A172 (cell line): ENCODE results near the gene NUDT19. TPM values are rescaled to one million over a fixed set of nuclear protein-coding genes. Genes with fewer than 3 reads are reported as not detected.
"Not testable (repeated sequence)": the region's sequence is repeated elsewhere in the genome, so short reads cannot be mapped to it uniquely, and the experiment has no call there.

Experiments used
- DNase-seq: peaks from one replicate; pipeline ENCODE4 v3.0.0-alpha.2; 2015; ENCODE audit warnings: low spot score
- total RNA-seq: library from RNA; depleted of rRNA; stranded (reverse); fragments of >200 nt; shearing (Covaris generic); gene quantifications from 2 replicates; pipeline ENCODE4 v1.2.3, GENCODE V29; 2014; rRNA removed

NUDT19 gene
- 27.7 and 28.8 TPM in 2 replicates for total RNA-seq

DNA sequence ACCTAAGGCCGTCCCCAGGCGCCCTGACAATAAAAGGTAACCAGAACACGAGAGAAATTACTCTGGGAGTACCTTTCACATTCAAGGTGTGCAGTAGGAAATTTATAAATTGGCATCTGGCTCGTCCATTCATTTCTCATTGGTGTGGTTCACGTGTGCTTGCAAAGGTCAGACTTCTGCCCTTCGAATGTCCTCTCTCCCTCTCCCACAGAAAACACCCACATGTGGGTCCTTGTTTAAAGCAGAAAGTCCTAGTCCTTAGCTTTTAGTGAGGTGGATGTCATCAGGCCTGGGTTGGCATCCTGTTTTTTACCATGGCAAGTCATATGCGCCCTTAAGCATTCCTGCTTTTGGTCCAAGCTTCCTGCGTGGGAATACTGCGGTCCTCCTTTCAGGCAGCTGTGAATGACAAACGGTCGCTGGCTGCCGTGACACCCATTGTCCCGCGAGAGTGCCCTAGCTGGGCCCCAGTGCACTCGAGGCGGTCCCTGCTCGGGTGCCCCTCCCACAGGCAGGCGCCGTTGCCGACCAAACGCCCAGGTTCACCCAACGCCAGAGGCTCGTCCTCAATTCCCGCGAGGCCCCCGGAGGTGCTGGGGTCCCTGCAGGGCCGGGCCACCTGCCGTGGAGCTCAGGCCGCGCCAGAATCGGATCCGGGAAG is at the start of gene NUDT19:
Gene NUDT19, plus strand, starts transcription at position 531 of the 661 bp plus-strand sequence. CDS start 140 bp downstream, outside the sequence.
- DNase-seq: peak; percentile 87

DNA sequence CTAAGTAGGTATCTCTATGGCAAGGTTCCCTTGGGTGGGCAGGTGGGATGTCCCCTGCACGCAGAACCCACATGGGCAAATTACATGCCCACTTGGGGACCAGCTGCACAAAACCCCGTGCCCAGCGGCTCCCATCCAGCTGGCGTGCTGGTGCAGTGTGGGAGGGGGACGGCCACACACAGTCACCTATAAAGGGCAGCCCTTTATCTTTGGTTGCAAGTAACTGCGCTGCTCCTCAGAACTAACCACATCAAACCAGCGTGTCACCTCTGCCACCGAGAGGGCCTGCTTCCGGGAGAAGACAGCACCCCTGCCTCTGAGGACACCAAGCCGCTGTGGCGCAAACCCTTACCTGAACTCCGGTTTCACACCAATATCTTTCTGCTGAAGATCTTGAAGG is 48.9 kb upstream of the NUDT19 start:
- no peak for DNase-seq

GRCh38 chr19:32646556-32646955 is 45.1 kb upstream of the NUDT19 start:
- DNase-seq: no peak

- no peak for DNase-seq
These were observed 44.3 kb upstream of the NUDT19 start for GRCh38 chr19:32647361-32647760.

DNA sequence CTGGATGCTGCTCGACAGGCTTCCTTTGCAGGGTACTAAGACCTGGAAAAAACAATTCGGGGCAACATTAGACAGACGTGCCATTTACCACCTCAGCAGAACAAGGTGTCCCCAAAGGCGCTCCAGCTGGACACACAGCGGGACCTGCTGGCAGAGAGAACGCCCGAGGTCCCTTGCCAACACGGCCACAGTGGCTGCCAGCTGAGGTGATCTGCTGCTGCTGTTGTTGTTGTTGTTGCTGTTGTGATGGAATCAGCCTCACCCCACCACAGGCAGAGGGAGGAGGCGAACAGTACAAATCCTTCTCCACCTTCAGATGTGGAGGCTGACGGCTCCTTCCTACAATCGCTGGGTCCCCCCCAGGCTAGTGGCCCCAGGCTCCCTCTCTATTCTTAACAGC is 41.9 kb upstream of the NUDT19 start:
- no peak for DNase-seq

DNA sequence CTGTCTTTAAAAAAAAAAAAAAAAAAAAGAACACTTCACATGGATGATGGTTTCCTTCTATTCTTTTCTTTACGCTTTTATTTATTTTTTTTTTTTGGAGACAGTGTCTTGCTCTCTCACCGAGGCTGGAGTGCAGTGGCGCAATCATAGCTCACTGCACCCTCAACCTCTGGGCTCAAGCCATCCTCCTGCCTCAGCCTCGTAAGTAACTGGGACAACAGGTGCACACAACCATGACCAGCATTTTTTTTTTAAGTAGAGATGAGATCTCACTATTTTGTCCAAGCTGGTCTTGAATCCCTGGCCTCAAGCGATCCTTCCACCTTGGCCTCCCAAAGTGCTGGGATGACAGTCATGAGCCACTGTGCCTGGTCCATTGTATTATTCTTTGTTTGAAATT is 41.0 kb upstream of the NUDT19 start:
- no peak for DNase-seq

DNA sequence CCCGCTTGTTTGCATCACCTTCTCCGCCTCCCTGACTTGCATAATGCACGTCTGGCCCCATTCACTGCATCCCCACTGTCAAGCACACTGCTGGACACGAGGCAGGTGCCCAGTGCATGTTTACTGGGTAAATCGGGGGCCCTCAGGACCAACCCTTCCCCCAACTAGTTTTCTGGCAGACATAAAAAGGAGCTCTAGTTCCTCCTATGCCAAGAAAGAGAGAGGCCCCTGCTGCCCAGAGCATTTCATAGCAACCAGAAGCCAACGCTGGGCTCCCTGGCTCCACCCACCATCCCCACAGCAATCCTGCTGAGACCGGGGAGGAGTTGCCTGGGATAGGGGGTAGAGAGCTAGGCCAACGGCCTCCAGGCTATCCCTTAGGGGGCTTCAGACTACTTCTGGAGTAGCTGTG is 39.9 kb upstream of the NUDT19 start:
- DNase-seq: no peak

- not testable (repeated sequence) for DNase-seq
These were observed 39.3 kb upstream of the NUDT19 start for GRCh38 chr19:32652331-32652730.

GRCh38 chr19:32652894-32653598 is 38.6 kb upstream of the NUDT19 start:
- peak; percentile 10 for DNase-seq

DNA sequence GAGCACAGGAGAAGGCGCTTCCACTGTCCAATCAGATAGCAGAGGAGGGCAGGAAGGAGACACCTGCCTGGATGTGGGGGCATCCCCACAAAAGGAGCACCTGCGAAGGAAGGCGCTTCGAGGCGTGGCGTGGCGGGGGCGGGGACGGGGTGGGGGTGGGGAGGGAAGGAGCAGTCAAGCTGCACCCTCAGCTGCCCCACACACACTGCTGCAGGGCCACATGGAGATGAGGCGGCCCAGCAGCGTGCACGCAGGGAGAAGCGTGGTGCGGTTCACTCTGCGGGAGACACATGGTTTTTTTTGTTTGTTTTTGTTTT is 38.1 kb upstream of the NUDT19 start:
- no peak for DNase-seq

DNA sequence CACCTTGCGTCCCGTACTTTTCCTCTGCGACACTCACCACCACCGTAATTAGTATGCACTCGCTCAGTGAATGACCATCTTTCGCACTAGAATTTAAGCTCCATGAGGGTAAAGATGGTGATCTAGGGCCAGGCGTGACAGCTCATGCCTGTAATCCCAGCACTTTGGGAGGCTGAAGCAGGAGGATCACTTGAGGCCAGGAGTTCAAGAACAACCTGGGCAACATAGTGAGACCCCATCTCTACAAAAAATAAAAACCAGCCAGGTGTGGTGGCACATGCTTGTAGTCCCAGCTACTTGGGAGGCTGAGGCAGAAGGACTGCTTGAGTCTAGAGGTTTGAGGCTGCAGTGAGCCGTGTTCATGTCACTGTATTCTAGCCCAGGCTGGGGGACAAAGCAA is 35.2 kb upstream of the NUDT19 start:
- DNase-seq: not testable (repeated sequence)

DNA sequence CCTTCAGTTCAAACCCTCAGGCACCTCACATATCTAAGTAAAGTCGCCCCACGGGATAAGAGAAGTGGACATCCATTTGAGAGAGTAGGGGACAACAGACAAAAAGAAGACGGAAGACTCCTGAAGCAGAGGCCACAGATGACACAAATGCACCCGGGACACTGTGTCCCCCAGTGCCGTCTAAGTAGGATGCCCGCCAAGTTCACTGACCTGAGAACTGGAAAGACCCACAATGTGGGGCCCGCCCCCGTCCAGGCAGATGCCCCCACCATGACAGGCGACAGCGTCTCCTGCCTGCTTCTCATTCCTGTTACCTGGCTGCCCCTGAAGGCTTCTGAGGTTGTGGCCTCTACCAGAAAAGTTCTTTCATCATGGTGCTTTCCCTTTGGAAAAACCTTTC is 33.5 kb upstream of the NUDT19 start:
- no peak for DNase-seq

- no peak for DNase-seq
These were observed 33.1 kb upstream of the NUDT19 start for GRCh38 chr19:32658527-32658926.

DNA sequence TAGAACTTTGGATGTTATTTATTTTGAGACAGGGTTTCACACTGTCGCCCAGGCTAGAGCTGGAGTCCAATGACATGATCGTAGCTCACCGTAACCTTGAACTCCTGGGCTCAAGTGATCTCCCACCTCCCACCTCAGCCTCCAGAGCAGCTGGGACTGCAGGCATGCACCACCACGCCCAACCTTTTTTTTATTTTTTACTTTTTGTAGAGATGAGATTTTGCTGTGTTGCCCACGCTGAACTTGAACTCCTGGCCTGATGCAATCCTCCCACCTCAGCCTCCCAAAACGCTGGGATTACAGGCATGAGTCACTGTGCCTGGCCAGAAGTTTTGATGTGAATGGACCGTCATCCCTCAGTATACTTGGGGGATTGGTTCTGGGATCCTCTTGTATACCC is 30.3 kb upstream of the NUDT19 start:
- no peak for DNase-seq

GRCh38 chr19:32662186-32662585 is 29.4 kb upstream of the NUDT19 start:
- peak; percentile 14 for DNase-seq

DNA sequence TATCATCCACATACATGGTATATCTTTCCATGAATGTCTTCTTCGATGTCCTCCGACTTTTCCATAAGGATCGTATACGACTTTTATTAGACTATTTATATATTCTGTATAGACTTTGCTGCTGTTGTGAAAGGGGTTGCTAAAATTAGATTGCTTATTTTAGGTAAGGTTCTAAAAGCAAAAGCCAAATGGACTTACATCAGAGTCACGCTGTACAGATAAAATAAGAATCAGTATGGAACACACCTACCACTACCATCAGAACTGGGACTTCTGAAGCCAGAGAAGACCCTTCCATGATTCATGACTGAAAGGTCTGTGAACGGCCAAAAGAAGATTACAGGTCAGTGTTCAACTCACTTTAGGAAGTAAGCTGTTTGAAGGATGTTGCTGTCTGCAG is 25.5 kb upstream of the NUDT19 start:
- DNase-seq: no peak

DNA sequence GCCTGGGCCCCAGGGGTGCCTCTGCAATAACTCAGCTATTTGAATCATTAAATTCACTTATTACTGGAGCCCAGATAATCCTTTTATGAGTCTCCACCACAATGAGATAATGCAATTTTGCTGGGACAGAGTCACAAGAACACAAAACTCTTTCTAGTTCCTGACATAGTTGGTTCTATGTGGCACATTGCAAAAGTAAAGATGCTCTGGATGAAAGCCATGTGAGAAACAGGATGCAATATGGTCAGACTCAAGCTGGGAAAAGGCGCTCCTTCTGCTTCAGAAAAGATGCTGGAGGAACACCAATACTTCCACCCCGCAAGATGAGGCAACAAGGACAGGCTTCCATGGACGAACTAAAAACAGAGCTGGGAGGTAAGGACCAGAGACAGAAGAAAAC is 22.3 kb upstream of the NUDT19 start:
- DNase-seq: no peak

DNA sequence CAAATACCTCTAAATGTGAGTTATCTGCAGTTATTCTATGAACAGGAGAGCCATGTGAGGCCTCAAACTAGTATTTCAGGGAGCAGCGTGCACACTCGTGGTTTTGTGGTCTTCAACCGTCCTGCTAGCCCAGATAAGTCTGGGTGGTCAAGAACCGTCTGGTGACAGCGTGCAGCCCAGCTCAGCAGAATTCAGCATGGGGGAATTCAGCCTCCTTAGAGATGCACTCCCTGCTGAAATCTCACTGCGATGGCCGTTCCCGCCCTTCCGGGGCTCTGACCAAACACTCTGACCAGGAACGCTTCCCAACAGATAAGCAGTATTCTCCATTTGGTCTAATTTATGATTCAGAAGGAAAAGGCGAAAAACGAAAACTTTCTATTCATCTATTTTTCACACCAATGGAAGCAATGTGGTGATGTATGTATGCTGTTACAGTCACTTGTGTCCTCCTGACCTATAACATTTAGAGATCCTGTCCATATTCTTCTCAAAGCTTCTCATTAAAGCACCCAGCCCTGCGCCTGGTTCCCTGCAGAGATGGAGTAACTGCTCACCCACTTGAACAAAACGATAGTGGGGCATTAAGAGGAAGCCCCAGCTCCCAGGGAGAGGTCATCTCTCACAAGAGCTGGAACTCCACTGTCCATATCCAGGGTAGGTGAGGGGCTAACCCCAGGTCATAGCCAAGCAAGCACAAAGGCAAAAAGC is 19.6 kb upstream of the NUDT19 start:
- DNase-seq: no peak

DNA sequence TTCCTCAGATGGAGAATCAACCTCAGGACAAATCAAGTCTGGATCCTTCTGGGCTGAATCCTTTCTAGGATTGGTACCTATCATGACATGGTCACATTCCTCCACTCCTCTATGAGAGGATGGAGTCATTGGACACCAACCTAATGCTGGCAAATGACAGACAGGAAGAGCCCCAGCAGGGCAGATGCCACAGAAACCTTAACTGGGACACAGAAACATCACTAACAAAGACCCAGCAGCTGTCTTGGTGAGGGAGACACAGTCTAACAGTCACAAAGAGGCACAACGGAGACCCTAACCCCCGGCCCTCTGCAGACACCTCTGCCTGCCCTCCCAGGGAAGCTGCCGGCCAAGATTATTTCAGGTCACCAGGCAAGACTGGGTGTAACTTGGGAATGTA is 18.8 kb upstream of the NUDT19 start:
- DNase-seq: no peak

GRCh38 chr19:32673573-32673972 is 18.0 kb upstream of the NUDT19 start:
- DNase-seq: no peak

DNA sequence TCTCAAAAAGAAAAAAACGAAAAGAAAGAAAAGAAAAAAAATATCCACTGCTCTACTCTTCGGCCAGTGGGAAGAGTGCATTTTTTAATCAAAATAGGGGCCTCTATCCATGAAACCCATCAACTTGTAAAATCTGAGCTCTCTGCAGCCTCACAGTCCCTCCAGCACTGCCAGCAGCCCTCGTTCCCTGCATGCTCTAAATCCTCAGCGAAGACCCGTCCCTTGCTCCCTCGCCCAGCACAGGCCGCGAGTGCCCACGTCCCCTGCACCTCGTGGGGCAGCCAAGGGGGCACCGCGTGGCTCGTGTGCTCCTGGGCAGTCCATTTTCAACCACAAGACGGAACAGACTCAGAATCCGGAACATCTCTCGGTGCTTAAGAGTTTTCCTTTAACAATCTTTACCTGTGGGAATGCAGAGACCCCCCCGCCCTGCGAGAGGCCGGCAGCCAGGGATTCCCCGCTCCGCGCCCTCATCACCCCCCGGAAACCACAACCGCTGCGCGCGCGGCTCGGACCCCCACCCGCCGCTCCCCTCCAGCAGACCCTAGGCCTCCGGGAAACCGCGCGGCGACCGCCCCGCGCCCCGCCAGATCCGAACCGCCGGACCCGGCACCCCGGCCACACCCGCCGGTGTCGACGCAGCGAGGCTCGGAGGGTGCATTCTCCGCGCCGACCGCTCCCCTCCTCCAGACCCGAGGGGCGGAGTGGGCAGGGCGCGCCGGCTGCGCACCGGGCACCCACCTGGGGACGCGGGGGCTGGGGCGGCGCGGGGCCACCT is 17.3 kb upstream of the NUDT19 start:
- no peak for DNase-seq
